ENCODE measurements around the gene TBX19. TPM values are rescaled to one million over a fixed set of nuclear protein-coding genes. Genes with fewer than 3 reads are reported as not detected.

Gene TBX19
- 1.6 TPM for total RNA-seq

GRCh38 chr1:168280296-168280927, at the start of gene TBX19:
Gene TBX19, plus strand, starts transcription at chr1:168280877. Its CDS starts 214 bp downstream, at chr1:168281091.

Small RNAs within 50 kb of the gene (small RNA-seq; reads per million reads assigned to genes)
- gene RNU6-1310P (ENCODE audit: low replicate concordance): not detected

Other genes starting within 250 kb of the TBX19 start
- gene GPR161, start 143.9 kb upstream of the TBX19 start, total RNA-seq: 117 TPM
- gene TIPRL, start 101.9 kb upstream of the TBX19 start, total RNA-seq: 68.5 TPM
- gene SFT2D2, start 54.9 kb upstream of the TBX19 start, total RNA-seq: 46.3 TPM